HEK293 (cell line): ENCODE data around the gene GPR153.
A peak's percentile ranks its signal among the peaks of the same experiment; 100 is the strongest.

ENCODE experiments used
- GFI1B ChIP-seq: fragments of 450-650 bp; formaldehyde crosslinking; IDR thresholded peaks from 2 replicates; pipeline ENCODE4 v1.5.1; 2016; ENCODE audit warnings: missing biosample characterization, missing genetic modification characterization
- GLI2 ChIP-seq: fragments of 450-650 bp; formaldehyde crosslinking; IDR thresholded peaks from 2 replicates; pipeline ENCODE4; 2017; ENCODE audit warnings: missing biosample characterization, missing genetic modification characterization, low read depth, borderline replicate concordance
- HOXA7 ChIP-seq: sonication (generic); formaldehyde crosslinking; IDR thresholded peaks from 2 replicates; pipeline ENCODE4 v1.8.1; 2022; ENCODE audit warnings: missing genetic modification reagents, borderline replicate concordance
- KLF1 ChIP-seq: fragments of 450-650 bp; formaldehyde crosslinking; IDR thresholded peaks from 2 replicates; pipeline ENCODE4 v1.5.1; 2016; ENCODE audit warnings: missing biosample characterization, missing genetic modification characterization
- KLF8 ChIP-seq: fragments of 450-650 bp; formaldehyde crosslinking; IDR thresholded peaks from 2 replicates; pipeline ENCODE4 v1.5.1; 2016; ENCODE audit warnings: missing biosample characterization, missing genetic modification characterization
- PRDM10 ChIP-seq: fragments of 450-650 bp; formaldehyde crosslinking; IDR thresholded peaks from 2 replicates; pipeline ENCODE4 v1.5.1; 2016; ENCODE audit warnings: missing biosample characterization, missing genetic modification characterization
- REPIN1 ChIP-seq: fragments of 450-650 bp; formaldehyde crosslinking; IDR thresholded peaks from 2 replicates; pipeline ENCODE4 v1.5.1; 2017; ENCODE audit warnings: missing biosample characterization, missing genetic modification characterization, low read depth
- TRIM28 ChIP-seq: IDR thresholded peaks from 2 replicates; pipeline ENCODE4 v1.6.1; 2011; ENCODE audit warnings: low read length, control low read depth, borderline replicate concordance
- WT1 ChIP-seq: fragments of 450-650 bp; formaldehyde crosslinking; IDR thresholded peaks from 2 replicates; pipeline ENCODE4 v1.5.1; 2016; ENCODE audit warnings: missing biosample characterization, missing genetic modification characterization
- ZFP3 ChIP-seq: fragments of 450-650 bp; formaldehyde crosslinking; IDR thresholded peaks from 2 replicates; pipeline ENCODE4 v1.5.1; 2016; ENCODE audit warnings: low read depth, missing biosample characterization, missing genetic modification characterization
- ZFP37 ChIP-seq: fragments of 450-650 bp; formaldehyde crosslinking; IDR thresholded peaks from 2 replicates; pipeline ENCODE4 v1.5.1; 2016; ENCODE audit warnings: missing biosample characterization, missing genetic modification characterization
- ZNF221 ChIP-seq: fragments of 450-650 bp; formaldehyde crosslinking; IDR thresholded peaks from 2 replicates; pipeline ENCODE4 v1.5.1; 2017; ENCODE audit warnings: missing biosample characterization, missing genetic modification characterization, borderline replicate concordance
- ZNF23 ChIP-seq: fragments of 450-650 bp; formaldehyde crosslinking; IDR thresholded peaks from 2 replicates; pipeline ENCODE4 v1.5.1; 2016; ENCODE audit warnings: missing biosample characterization, missing genetic modification characterization, borderline replicate concordance
- ZNF391 ChIP-seq: fragments of 450-650 bp; formaldehyde crosslinking; IDR thresholded peaks from 2 replicates; pipeline ENCODE4 v1.5.1; 2016; ENCODE audit warnings: low read depth, missing biosample characterization, missing genetic modification characterization, borderline replicate concordance
- ZNF513 ChIP-seq: fragments of 450-650 bp; IDR thresholded peaks from 2 replicates; pipeline ENCODE4 v1.5.1; 2018; ENCODE audit warnings: missing biosample characterization, missing genetic modification characterization
- ZNF561 ChIP-seq: fragments of 450-650 bp; IDR thresholded peaks from 2 replicates; pipeline ENCODE4 v1.5.1; 2018; ENCODE audit warnings: missing biosample characterization, missing genetic modification characterization, borderline replicate concordance
- ZNF623 ChIP-seq: fragments of 450-650 bp; formaldehyde crosslinking; IDR thresholded peaks from 2 replicates; pipeline ENCODE4 v1.5.1; 2016; ENCODE audit warnings: missing biosample characterization, missing genetic modification characterization
- ZNF658 ChIP-seq: fragments of 450-650 bp; formaldehyde crosslinking; IDR thresholded peaks from 2 replicates; pipeline ENCODE4; 2016; ENCODE audit warnings: missing biosample characterization, missing genetic modification characterization
- ZNF776 ChIP-seq: fragments of 450-650 bp; formaldehyde crosslinking; IDR thresholded peaks from 2 replicates; pipeline ENCODE4 v1.5.0; 2017; ENCODE audit warnings: missing biosample characterization, missing genetic modification characterization, borderline replicate concordance
- ZNF791 ChIP-seq: fragments of 450-650 bp; formaldehyde crosslinking; IDR thresholded peaks from 2 replicates; pipeline ENCODE4 v1.5.1; 2016; ENCODE audit warnings: missing biosample characterization, missing genetic modification characterization
- ZNF792 ChIP-seq: fragments of 450-650 bp; formaldehyde crosslinking; IDR thresholded peaks from 2 replicates; pipeline ENCODE4 v1.5.1; 2016; ENCODE audit warnings: missing biosample characterization, missing genetic modification characterization
- ZSCAN5A ChIP-seq: fragments of 450-650 bp; formaldehyde crosslinking; IDR thresholded peaks from 2 replicates; pipeline ENCODE4 v1.5.1; 2016; ENCODE audit warnings: missing biosample characterization, missing genetic modification characterization
- TF ChIP-seq, protein P1 (sequence below): fragments of 450-650 bp; formaldehyde crosslinking; conservative IDR thresholded peaks from 2 replicates; pipeline ENCODE4 v1.5.1; 2016; ENCODE audit warnings: low read depth, missing biosample characterization, missing genetic modification characterization
- TF ChIP-seq, protein P2 (sequence below): fragments of 450-650 bp; formaldehyde crosslinking; IDR thresholded peaks from 2 replicates; pipeline ENCODE4 v1.5.1; 2016; ENCODE audit warnings: missing biosample characterization, missing genetic modification characterization

The GPR153 gene

DNA sequence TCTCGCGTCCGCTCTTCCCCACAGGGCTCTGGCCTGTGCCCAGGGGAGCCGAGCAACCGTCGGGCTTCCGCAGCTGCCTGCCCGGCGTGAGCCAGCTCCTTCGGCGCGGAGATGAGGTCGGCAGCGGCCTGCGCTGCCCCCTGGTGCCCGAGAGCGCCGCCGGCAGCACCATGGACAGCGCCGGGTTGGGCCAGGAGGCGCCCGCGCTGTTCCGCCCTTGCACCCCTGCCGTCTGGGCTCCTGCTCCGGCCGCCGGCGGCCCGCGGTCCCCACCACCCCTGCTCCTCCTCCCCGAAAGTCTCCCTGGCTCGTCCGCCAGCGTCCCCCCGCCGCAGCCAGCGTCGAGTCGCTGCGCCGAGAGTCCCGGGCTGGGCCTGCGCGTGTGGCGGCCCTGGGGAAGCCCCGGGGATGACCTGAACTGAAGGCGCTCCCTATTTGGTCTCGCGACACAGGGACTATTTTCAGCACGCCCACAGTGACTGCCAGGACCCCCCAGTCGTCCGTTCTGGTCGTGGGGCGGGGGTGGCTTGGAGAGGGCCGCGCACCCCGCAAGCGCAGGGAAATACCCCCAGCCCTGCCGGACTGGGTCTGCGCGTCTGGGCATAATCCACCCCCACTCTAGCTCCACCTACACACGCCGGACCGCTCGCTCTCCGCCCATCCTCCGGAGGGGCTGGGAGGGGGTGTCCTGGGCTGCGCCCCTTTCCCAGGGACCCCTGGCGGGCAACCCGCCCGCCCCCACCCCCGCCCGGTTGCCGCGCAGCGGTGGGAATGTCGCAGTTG, 15.6 kb downstream of the GPR153 start (continued):
- TF ChIP-seq, protein P1, sequence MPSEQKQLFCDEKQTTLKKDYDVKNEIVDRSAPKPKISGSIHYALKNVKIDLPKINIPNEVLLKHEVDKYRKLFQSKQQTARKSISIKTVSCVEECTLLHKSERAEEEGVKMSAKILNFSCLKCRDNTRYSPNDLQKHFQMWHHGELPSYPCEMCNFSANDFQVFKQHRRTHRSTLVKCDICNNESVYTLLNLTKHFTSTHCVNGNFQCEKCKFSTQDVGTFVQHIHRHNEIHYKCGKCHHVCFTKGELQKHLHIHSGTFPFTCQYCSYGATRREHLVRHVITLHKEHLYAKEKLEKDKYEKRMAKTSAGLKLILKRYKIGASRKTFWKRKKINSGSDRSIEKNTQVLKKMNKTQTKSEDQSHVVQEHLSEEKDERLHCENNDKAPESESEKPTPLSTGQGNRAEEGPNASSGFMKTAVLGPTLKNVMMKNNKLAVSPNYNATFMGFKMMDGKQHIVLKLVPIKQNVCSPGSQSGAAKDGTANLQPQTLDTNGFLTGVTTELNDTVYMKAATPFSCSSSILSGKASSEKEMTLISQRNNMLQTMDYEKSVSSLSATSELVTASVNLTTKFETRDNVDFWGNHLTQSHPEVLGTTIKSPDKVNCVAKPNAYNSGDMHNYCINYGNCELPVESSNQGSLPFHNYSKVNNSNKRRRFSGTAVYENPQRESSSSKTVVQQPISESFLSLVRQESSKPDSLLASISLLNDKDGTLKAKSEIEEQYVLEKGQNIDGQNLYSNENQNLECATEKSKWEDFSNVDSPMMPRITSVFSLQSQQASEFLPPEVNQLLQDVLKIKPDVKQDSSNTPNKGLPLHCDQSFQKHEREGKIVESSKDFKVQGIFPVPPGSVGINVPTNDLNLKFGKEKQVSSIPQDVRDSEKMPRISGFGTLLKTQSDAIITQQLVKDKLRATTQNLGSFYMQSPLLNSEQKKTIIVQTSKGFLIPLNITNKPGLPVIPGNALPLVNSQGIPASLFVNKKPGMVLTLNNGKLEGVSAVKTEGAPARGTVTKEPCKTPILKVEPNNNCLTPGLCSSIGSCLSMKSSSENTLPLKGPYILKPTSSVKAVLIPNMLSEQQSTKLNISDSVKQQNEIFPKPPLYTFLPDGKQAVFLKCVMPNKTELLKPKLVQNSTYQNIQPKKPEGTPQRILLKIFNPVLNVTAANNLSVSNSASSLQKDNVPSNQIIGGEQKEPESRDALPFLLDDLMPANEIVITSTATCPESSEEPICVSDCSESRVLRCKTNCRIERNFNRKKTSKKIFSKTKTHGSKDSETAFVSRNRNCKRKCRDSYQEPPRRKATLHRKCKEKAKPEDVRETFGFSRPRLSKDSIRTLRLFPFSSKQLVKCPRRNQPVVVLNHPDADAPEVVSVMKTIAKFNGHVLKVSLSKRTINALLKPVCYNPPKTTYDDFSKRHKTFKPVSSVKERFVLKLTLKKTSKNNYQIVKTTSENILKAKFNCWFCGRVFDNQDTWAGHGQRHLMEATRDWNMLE (tag by site-specific recombination): no peak
- TF ChIP-seq HOXA7 (CRISPR knock-in tag): 0 out of 2 replicates have a peak, but pooled peaks have one; percentile 66
- TF ChIP-seq ZNF776 (tag by site-specific recombination): no peak
- no peak for TF ChIP-seq ZFP37 (tag by site-specific recombination)
- no peak for TF ChIP-seq ZFP3 (tag by site-specific recombination)
- no peak for TF ChIP-seq REPIN1 (tag by site-specific recombination)
- TF ChIP-seq ZNF561: peak; percentile 96; the same call in 1 of the 2 replicates
- TF ChIP-seq ZNF791 (tag by site-specific recombination): no peak
- TF ChIP-seq KLF1 (tag by site-specific recombination): peak; percentile 31; the same call in 1 of the 2 replicates
- TF ChIP-seq, protein P2, sequence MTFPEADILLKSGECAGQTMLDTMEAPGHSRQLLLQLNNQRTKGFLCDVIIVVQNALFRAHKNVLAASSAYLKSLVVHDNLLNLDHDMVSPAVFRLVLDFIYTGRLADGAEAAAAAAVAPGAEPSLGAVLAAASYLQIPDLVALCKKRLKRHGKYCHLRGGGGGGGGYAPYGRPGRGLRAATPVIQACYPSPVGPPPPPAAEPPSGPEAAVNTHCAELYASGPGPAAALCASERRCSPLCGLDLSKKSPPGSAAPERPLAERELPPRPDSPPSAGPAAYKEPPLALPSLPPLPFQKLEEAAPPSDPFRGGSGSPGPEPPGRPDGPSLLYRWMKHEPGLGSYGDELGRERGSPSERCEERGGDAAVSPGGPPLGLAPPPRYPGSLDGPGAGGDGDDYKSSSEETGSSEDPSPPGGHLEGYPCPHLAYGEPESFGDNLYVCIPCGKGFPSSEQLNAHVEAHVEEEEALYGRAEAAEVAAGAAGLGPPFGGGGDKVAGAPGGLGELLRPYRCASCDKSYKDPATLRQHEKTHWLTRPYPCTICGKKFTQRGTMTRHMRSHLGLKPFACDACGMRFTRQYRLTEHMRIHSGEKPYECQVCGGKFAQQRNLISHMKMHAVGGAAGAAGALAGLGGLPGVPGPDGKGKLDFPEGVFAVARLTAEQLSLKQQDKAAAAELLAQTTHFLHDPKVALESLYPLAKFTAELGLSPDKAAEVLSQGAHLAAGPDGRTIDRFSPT (tag by site-specific recombination): peak; percentile 85
- no peak for TF ChIP-seq ZNF23 (tag by site-specific recombination)
- peak; percentile 78 for TF ChIP-seq ZNF391 (tag by site-specific recombination)
- no peak for TF ChIP-seq TRIM28
- TF ChIP-seq ZNF658 (tag by site-specific recombination): no peak
- TF ChIP-seq KLF8 (tag by site-specific recombination): peak; percentile 94
- no peak for TF ChIP-seq ZNF513
- no peak for TF ChIP-seq GLI2 (tag by site-specific recombination)
- TF ChIP-seq ZNF221 (tag by site-specific recombination): no peak
- no peak for TF ChIP-seq GFI1B (tag by site-specific recombination)
- TF ChIP-seq PRDM10: no peak
- no peak; the same call in 1 of the 2 replicates for TF ChIP-seq WT1 (tag by site-specific recombination)
- no peak for TF ChIP-seq ZNF792
- 0 out of 2 replicates have a peak, but pooled peaks have one; percentile 25 for TF ChIP-seq ZSCAN5A
- TF ChIP-seq ZNF623 (tag by site-specific recombination): no peak
